ENCODE measurements around the gene ITGA2.

DNA sequence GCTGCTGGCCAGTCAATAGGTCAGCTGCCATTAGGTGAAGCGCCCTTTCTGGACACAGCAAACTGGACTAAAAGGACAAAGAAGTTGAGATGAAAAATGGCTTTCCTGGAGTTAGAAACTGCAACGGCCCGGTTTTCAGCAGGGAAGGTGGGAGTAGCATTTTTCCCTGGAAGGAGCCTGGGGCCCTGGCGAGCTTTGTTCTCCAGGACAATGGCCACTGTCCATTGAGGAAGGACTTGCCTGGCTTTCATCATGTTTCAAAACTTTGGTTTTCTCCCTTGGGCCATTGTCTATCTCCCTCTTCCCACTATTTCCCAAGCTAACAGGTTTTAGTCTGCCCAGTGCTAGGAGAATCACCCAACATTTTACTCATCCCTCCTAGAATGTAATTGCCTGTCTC is 64.2 kb downstream of the ITGA2 start:
- TF ChIP-seq, protein P1, sequence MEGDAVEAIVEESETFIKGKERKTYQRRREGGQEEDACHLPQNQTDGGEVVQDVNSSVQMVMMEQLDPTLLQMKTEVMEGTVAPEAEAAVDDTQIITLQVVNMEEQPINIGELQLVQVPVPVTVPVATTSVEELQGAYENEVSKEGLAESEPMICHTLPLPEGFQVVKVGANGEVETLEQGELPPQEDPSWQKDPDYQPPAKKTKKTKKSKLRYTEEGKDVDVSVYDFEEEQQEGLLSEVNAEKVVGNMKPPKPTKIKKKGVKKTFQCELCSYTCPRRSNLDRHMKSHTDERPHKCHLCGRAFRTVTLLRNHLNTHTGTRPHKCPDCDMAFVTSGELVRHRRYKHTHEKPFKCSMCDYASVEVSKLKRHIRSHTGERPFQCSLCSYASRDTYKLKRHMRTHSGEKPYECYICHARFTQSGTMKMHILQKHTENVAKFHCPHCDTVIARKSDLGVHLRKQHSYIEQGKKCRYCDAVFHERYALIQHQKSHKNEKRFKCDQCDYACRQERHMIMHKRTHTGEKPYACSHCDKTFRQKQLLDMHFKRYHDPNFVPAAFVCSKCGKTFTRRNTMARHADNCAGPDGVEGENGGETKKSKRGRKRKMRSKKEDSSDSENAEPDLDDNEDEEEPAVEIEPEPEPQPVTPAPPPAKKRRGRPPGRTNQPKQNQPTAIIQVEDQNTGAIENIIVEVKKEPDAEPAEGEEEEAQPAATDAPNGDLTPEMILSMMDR (IDR thresholded peaks at IDR 0.05): no peak
- no peak for TF ChIP-seq POLR2A (IDR thresholded peaks at IDR 0.05)

Data from Peyer's patch (tissue), 4 donors.